ENCODE measurements around the gene DMC1.

The DMC1 gene

GRCh38 chr22:38567531-38568285 is 2.3 kb downstream of the DMC1 start:
- no peak for FAIRE-seq

DNA sequence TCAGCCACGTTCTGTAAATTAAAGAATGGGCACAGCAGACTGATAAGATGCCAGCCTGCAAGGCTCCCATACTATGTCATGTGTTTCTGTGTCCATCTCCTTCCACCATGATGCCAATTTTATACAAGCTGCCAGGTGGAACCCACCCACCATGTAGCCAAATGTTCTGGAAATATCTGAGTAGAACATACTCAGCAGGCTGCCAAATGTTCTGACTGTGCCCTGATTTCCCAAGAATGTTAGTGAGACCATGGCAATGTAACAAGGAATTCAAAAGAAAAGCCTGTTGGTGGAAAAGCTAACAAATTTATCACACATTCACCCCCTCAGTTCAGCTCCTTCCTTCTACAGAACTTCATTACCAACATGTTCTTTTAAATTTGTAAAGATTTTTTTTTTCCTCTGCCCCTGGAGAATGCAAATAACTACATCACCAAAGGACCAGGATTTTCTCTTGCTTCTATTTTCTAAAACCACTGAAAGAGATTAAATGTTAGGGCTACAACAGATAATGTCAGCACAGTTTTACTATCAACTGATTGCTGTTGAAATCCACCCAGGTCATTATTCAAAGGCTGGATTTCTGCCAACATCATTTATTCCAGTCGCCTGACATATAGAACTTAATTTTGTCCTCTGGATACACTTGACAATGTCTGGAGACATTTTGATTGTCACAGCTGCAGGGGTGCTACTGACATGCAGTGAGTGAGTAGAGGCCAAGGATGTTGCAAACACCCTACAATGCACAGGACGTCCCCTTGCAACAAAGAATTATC is 3.1 kb downstream of the DMC1 start:
- FAIRE-seq (no peak), DNase-seq (ENCODE audit: insufficient read length, low spot score) (no peak)

More at GRCh38 chr22:38567531-38568285, 2.3 kb downstream of the DMC1 start:
- no peak for DNase-seq (ENCODE audit: insufficient read length, low spot score)

DNA sequence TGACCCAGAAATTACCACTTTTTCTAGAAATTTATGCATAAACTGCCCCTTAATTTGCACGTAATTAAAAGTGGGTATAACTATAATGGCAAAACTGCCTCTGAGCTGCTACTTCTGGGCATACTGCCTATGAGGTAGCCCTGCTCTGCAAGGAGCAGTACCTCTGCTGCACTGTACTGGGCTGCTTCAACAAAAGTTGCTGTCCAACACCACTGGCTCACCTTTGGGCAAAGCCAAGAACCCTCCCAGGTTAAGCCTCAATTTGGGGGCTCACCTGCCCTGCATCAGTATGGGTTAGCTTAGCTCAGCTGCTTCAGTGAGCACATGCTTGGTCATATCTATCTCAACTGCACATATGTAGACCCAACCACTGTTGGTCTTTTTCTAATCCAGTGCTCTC is 4.5 kb downstream of the DMC1 start:
- no peak for FAIRE-seq
- no peak for DNase-seq (ENCODE audit: insufficient read length, low spot score)

DNA sequence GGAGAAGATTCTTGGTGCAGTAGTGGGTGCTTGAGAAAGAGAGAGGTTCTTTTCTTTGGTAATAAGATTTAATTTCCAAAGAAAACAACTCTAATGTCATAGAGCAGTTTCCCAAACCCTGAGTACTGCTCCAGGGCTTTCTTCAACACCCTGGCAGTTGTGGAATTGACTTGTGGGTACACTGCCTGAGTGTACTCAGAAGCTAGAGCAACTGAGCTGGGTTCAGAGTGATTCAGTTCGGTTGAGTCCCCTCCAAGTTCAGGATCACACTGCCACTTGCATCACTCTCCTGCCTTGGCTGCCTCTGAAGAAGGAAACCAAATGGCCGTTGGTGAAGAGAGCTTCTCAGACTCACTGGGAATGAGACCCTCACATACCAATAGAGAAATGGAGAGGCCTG is 5.3 kb downstream of the DMC1 start:
- DNase-seq (ENCODE audit: insufficient read length, low spot score), result no peak
- no peak for FAIRE-seq

- FAIRE-seq (no peak), DNase-seq (ENCODE audit: insufficient read length, low spot score) (no peak)
Observed at GRCh38 chr22:38554281-38554680, 15.7 kb downstream of the DMC1 start.

DNA sequence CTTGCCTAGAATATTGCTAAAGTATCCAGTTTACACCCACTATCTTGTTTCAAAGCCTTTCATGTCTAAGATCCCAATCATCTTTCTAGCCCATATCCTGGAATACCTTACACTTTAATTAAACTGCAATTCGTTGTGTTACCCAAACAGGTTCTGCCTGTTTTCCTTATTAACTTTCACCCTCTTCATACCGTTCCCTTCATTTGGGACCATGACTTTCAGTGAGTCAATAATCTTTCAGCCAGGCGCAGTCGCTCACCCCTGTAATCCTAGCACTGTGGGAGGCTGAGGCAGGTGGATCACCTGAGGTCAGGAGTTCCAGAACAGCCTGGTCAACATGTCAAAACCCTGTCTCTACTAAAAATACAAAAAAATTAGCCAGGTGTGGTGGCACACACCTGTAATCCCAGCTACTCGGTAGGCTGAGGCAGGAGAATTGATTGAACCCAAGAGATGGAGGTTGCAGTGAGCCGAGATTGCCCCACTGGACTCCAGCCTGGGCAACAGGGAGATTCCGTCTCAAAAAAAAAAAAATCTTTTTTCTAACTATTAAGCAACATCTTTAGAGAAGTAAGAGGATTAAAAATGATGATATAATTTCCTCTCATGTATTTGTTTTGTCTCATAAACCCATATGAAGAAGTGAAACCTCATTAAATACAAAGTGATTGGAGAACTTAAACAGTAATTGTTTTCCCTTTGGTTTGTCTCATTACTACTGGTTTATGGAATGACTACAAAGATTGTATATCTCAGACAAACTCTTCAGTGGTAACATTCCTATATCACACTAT is 20.7 kb downstream of the DMC1 start:
- no peak for DNase-seq (ENCODE audit: insufficient read length, low spot score)
- FAIRE-seq, result no peak

DNA sequence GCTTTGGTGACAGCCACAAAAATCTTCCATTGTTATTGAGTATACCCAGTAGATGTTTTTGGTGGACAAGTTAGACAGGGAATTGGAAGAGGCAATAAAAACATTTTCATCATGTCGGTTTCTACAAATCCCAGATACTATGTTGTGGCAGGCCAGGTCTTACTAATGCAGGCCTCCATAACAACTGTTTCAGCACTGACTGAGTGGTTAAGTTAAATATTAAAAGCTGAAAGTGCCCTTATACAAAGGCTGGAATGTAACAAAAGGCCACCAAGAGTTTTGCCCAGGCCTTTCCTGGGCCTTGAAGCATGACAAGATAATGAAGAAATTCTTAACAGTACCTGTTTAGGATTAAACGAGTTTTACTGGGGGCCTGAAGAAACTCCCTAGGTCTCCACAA is 29.3 kb downstream of the DMC1 start:
- no peak for FAIRE-seq
- DNase-seq (ENCODE audit: insufficient read length, low spot score), result no peak

GRCh38 chr22:38531251-38531938 is 38.6 kb downstream of the DMC1 start:
- no peak for FAIRE-seq
- DNase-seq (ENCODE audit: insufficient read length, low spot score), result no peak

DNA sequence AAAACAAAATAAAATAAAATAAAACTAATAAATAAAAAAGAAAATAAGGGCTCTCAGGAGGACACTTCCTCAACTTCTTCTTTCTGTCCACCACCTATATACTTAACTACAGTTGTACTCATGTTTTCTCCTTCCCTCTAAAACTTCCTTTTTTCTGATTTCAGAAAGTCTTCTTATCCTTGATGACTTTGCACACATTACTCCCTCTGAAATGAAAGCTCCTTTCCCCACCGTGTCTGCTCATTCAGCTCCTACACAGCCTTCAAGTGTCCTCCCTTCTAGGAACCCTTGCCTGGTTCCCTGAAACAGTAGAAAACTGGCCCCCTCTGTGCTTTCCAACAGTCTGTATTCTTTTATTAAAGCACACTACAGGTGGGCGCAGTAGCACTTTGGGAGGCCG is 45.6 kb downstream of the DMC1 start:
- FAIRE-seq, result no peak
- DNase-seq (ENCODE audit: insufficient read length, low spot score), result no peak

DNA sequence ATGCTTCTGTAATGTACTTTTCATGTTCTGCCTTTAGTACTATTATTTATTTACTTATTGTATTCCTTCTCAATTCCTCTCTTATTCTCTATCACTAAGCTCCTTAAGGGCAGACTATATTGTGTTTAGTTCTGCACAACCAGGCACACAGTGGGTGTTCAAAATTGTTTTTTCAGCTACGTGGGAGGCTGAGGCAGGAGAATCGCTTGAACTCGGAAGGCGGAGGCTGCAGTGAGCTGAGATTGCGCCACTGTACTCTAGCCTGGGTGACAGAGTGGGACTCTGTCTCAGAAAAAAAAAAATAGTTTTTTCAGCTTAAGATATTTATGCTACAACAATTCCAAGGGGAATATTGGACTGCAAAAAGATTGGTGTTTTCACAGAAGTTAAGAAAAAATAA is 46.5 kb downstream of the DMC1 start:
- DNase-seq (ENCODE audit: insufficient read length, low spot score) (no peak), FAIRE-seq (no peak)

GRCh38 chr22:38523029-38523428 is 47.0 kb downstream of the DMC1 start:
- no peak for FAIRE-seq

GRCh38 chr22:38519453-38520250 is 50.3 kb downstream of the DMC1 start:
- FAIRE-seq, result no peak

More at GRCh38 chr22:38523029-38523428, 47.0 kb downstream of the DMC1 start:
- no peak for DNase-seq (ENCODE audit: insufficient read length, low spot score)

DNA sequence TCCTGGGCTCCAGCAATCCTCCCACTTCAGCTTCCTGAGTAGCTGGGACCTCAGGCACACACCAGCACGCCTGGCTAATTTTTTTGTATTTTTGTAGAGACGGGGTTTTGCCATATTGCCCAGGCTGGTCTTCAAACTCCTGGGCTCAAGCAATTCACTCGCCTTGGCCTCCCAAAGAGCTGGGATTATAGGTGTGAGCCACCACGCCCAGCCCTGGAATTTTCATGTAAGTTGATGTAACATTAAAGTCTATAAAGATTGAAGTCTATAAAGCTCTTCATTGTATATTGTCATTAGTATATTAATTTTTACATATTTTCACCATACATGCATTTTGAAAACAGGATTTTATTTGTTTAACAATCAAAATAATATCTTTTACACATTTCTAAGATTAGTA is 51.4 kb downstream of the DMC1 start:
- DNase-seq (ENCODE audit: insufficient read length, low spot score) (no peak), FAIRE-seq (no peak)

More at GRCh38 chr22:38519453-38520250, 50.3 kb downstream of the DMC1 start:
- no peak for DNase-seq (ENCODE audit: insufficient read length, low spot score)

GRCh38 chr22:38513063-38513462 is 56.9 kb downstream of the DMC1 start:
- FAIRE-seq, result no peak
- DNase-seq (ENCODE audit: insufficient read length, low spot score), result peak; percentile 20

- DNase-seq (ENCODE audit: insufficient read length, low spot score), result no peak
Observed at GRCh38 chr22:38510416-38510970, 59.5 kb downstream of the DMC1 start.

DNA sequence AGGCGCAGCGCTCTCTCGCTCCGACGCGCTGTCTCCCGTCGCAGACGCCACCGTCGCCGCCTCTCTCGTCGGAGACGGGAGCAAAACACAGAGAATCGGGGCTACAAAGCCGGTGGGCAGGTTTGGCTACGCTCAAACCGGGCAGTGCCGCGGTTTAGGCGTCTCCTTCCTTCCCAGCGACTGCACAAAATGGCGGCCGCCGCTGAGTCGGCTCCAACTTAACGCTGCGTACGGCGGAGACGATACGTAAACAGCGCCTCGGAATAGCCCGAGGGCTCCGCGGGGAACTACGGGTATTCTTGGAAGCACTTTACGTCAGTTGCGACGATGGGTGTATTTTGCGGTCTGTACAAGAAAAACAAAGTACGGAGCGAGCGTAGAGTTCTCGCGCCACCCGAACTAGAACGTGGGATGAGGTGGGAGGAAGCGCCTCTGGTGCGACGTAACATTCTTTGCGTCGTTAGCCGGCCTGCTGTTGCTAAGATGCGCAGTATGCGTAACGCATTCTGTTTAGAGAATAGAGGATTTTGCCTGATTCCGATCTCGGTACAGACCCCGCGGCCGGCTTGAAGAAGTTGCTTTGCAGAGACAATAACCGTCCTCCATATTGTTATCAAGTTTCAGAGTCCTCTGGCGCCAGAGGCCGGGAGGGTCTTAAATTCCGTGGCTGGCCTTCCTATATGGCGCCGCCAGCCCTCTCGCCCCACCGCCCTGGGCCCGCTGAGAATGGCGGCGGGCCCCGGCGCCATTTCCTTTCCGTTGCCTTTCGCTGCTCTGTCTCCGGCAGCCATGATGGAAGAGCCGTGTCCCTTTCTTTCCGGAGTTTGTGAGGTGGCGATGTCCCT is 63.6 kb downstream of the DMC1 start, which contains the start of gene DDX17:
Gene DDX17 (minus strand): TSS at position 194 of the 845 bp plus-strand sequence.
- FAIRE-seq, result peak; percentile 94

More at GRCh38 chr22:38510416-38510970, 59.5 kb downstream of the DMC1 start:
- FAIRE-seq, result no peak

GRCh38 chr22:38505541-38506117 is 64.4 kb downstream of the DMC1 start:
- DNase-seq (ENCODE audit: insufficient read length, low spot score), result peak; percentile 14
- no peak for FAIRE-seq

More for the DNA sequence above, 63.6 kb downstream of the DMC1 start, which contains the start of gene DDX17:
- DNase-seq (ENCODE audit: insufficient read length, low spot score), result peak; percentile 64
